ENCODE measurements around the gene GATAD2A. TPM values are rescaled to one million over a fixed set of nuclear protein-coding genes. Genes with fewer than 3 reads are reported as not detected.
A peak's percentile ranks its signal among the peaks of the same experiment; 100 is the strongest.

The GATAD2A gene
- total RNA-seq, 6 experiments from 2014 or later: 23.9 to 59.6 (median 39.2) TPM

- ATAC-seq: no peak
- Histone ChIP-seq H3K4me3 (no peak overlapping the region), H3K4me1 (peaks cover 0 to 40% (median 11%) of the 10 kb centered on the region in 4 donors), H3K36me3 (no peaks in the 10 kb centered on the region), H3K27me3 (no peaks in the 10 kb centered on the region), H3K27ac (no peak overlapping the region), H3K9me3 (no peaks in the 10 kb centered on the region)
- no peak for TF ChIP-seq POLR2A (IDR thresholded peaks at IDR 0.05)
- TF ChIP-seq, protein P1, sequence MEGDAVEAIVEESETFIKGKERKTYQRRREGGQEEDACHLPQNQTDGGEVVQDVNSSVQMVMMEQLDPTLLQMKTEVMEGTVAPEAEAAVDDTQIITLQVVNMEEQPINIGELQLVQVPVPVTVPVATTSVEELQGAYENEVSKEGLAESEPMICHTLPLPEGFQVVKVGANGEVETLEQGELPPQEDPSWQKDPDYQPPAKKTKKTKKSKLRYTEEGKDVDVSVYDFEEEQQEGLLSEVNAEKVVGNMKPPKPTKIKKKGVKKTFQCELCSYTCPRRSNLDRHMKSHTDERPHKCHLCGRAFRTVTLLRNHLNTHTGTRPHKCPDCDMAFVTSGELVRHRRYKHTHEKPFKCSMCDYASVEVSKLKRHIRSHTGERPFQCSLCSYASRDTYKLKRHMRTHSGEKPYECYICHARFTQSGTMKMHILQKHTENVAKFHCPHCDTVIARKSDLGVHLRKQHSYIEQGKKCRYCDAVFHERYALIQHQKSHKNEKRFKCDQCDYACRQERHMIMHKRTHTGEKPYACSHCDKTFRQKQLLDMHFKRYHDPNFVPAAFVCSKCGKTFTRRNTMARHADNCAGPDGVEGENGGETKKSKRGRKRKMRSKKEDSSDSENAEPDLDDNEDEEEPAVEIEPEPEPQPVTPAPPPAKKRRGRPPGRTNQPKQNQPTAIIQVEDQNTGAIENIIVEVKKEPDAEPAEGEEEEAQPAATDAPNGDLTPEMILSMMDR (IDR thresholded peaks at IDR 0.05): no peak
- intact Hi-C loops (cut with DNase I): no loop called here
- 93% methylated on average over 2 of the region's 4 CpGs for WGBS (ENCODE audit: insufficient coverage, low coverage, low lambda C conversion rate, missing lambda C conversion rate)
- DNase-seq: no peak
Observed at GRCh38 chr19:19457671-19458070, 52.2 kb downstream of the GATAD2A start.

DNA sequence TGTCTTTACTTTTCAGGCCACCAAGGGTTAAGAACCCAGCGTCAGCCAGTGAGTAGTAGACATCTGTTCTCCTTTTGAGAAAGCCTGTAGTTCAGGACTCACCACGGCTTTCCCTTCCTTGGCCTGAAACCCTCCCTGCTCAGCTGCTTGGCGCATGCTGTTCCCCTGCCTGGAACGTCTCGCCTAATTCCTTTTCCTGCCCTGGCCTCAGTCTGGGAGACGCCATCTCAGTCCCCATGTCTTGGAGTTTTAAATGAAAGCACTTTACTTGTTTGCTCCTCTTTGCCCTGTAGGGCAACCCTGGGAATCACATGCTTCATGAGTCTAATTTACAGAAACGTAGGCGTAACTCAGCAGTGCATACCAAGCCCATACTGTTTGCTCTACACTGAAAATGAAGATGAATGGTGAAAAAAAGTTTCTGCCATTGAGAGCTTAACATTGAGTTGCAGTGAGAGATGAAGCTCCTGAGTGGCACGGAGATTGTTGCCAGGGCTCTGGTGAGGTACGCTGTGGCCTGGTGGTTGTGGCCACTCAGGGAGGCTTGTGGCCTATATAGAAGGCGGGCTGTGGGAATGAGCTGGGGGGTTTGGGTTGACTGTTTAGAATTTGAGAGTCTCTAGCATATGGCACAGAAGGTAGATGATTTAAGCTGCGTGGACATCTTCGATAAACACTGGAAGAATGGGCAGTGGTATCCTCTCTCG is 52.8 kb downstream of the GATAD2A start:
- peaks cover 0 to 44% (median 13%) of the 10 kb centered on the region in 4 donors for H3K4me1 ChIP-seq
- no peak for ATAC-seq
- no peaks in the 10 kb centered on the region for H3K9me3 ChIP-seq
- H3K4me3 ChIP-seq: no peak overlapping the region
- H3K27ac ChIP-seq: peak overlapping the region in 1 of 3 donors; percentile 61
- WGBS (ENCODE audit: insufficient coverage, low coverage, low lambda C conversion rate, missing lambda C conversion rate): 74% methylated on average over 7 of the region's 14 CpGs
- intact Hi-C loops (cut with DNase I): no loop called here
- H3K36me3 ChIP-seq: no peaks in the 10 kb centered on the region
- H3K27me3 ChIP-seq: no peaks in the 10 kb centered on the region
- TF ChIP-seq POLR2A (IDR thresholded peaks at IDR 0.05): no peak
- TF ChIP-seq, protein P1 (IDR thresholded peaks at IDR 0.05): no peak
- no peak for DNase-seq

GRCh38 chr19:19459073-19459472 is 53.6 kb downstream of the GATAD2A start:
- H3K36me3 ChIP-seq: no peaks in the 10 kb centered on the region
- H3K27me3 ChIP-seq: no peaks in the 10 kb centered on the region
- intact Hi-C loops (cut with DNase I): no loop called here
- ATAC-seq (peak in 1 of 4 donors; percentile 6), DNase-seq (no peak)
- no peak overlapping the region for H3K4me3 ChIP-seq
- TF ChIP-seq, protein P1 (IDR thresholded peaks at IDR 0.05): no peak
- no peak for TF ChIP-seq POLR2A (IDR thresholded peaks at IDR 0.05)
- H3K27ac ChIP-seq: peak overlapping the region; percentile 12 to 63 (median 61)
- no peaks in the 10 kb centered on the region for H3K9me3 ChIP-seq
- H3K4me1 ChIP-seq: peaks cover 0 to 53% (median 13%) of the 10 kb centered on the region in 4 donors

GRCh38 chr19:19459707-19460251 is 54.3 kb downstream of the GATAD2A start:
- TF ChIP-seq, protein P1 (IDR thresholded peaks at IDR 0.05): no peak
- no peak for TF ChIP-seq POLR2A (IDR thresholded peaks at IDR 0.05)
- peaks cover 0 to 59% (median 13%) of the 10 kb centered on the region in 4 donors for H3K4me1 ChIP-seq
- H3K9me3 ChIP-seq: no peaks in the 10 kb centered on the region
- intact Hi-C loops (cut with DNase I): no loop called here
- H3K36me3 ChIP-seq: no peaks in the 10 kb centered on the region
- H3K4me3 ChIP-seq: peak overlapping the region in 1 of 3 donors; percentile 4
- no peaks in the 10 kb centered on the region for H3K27me3 ChIP-seq
- H3K27ac ChIP-seq: peak overlapping the region; percentile 12 to 63 (median 61)
- ATAC-seq: peak; percentile 45 to 50 (median 46)
- WGBS (ENCODE audit: insufficient coverage, low coverage, low lambda C conversion rate, missing lambda C conversion rate): 41% methylated on average over 5 of the region's 8 CpGs
- DNase-seq: peak in 1 of 3 donors; percentile 49
